SKM-1 treated with dmso at 0.1 percent for 144 hours (cell line): ENCODE data around the gene EXD3.

Experiments
- DNase-seq: peaks from one replicate; lab custom pipeline; 2025; ENCODE audit not compliant: unreplicated experiment; lab: John Stamatoyannopoulos, UW

The EXD3 gene

GRCh38 chr9:137319739-137320551 lies 103.0 kb downstream of the EXD3 start:
- no peak for DNase-seq

GRCh38 chr9:137319011-137319738 lies 103.8 kb downstream of the EXD3 start:
- no peak for DNase-seq

- DNase-seq = no peak
Observed at GRCh38 chr9:137318602-137319001, 104.4 kb downstream of the EXD3 start.

GRCh38 chr9:137317718-137318511 lies 105.0 kb downstream of the EXD3 start:
- DNase-seq = no peak

GRCh38 chr9:137317021-137317717 lies 105.8 kb downstream of the EXD3 start:
- DNase-seq = no peak

GRCh38 chr9:137316012-137316981 lies 106.7 kb downstream of the EXD3 start:
- DNase-seq = no peak

- no peak for DNase-seq
Observed at GRCh38 chr9:137315581-137316011, 107.4 kb downstream of the EXD3 start.

- DNase-seq = no peak
Observed at GRCh38 chr9:137314561-137315560, 108.1 kb downstream of the EXD3 start.

GRCh38 chr9:137313956-137314560 lies 108.9 kb downstream of the EXD3 start:
- DNase-seq = no peak

- DNase-seq = no peak
Observed at GRCh38 chr9:137313326-137313936, 109.5 kb downstream of the EXD3 start.

- no peak for DNase-seq
Observed at GRCh38 chr9:137312852-137313325, 110.1 kb downstream of the EXD3 start.

GRCh38 chr9:137311986-137312851 lies 110.7 kb downstream of the EXD3 start:
- DNase-seq = no peak

GRCh38 chr9:137311171-137311985 lies 111.6 kb downstream of the EXD3 start:
- no peak for DNase-seq

GRCh38 chr9:137310189-137311052 lies 112.5 kb downstream of the EXD3 start:
- DNase-seq = no peak
